Rectal smooth muscle tissue (tissue), 1 donor: ENCODE measurements around the gene PFDN2.

Experiments used
- H3K27ac ChIP-seq: one replicate; pipeline ENCODE4 v1.7.0; 2013; ENCODE audit warnings: low read depth, low read length, inconsistent platforms
- H3K27me3 ChIP-seq: one replicate; pipeline ENCODE4 v1.7.0; 2013; ENCODE audit warnings: low read length; ENCODE audit not compliant: control insufficient read depth, insufficient read depth
- H3K36me3 ChIP-seq: one replicate; pipeline ENCODE4 v1.7.0; 2013; ENCODE audit warnings: low read length; ENCODE audit not compliant: control insufficient read depth, insufficient read depth
- H3K4me1 ChIP-seq: one replicate; pipeline ENCODE4 v1.7.0; 2013; ENCODE audit warnings: low read length; ENCODE audit not compliant: control insufficient read depth, insufficient read depth
- H3K4me3 ChIP-seq: one replicate; pipeline ENCODE4 v1.7.0; 2013; ENCODE audit warnings: low read length
- H3K9ac ChIP-seq: one replicate; pipeline ENCODE4 v1.7.0; 2013; ENCODE audit warnings: low read length

The PFDN2 gene

GRCh38 chr1:161117759-161118581 is at the start of gene PFDN2, which contains the start of gene NIT1:
PFDN2 (minus strand) TSS chr1:161118037; CDS start chr1:161118026, 11 bp downstream.
NIT1 (plus strand) TSS chr1:161118105; CDS start chr1:161118177, 72 bp downstream.
- H3K4me3 ChIP-seq = peak within 1 kb of the TSS; percentile 91
- no peaks in the 10 kb centered on the region for H3K27me3 ChIP-seq
- H3K4me1 ChIP-seq = peaks cover 15% of the 10 kb centered on the region
- H3K9ac ChIP-seq = peak within 1 kb of the TSS; percentile 93
- H3K36me3 ChIP-seq = peaks cover 22% of the 10 kb centered on the region
- peak within 1 kb of the TSS; percentile 94 for H3K27ac ChIP-seq

- Histone ChIP-seq H3K27me3 (no peaks in the 10 kb centered on the region), H3K4me1 (peaks cover 5% of the 10 kb centered on the region), H3K9ac (peak overlapping the region; percentile 72), H3K27ac (peak overlapping the region; percentile 65), H3K36me3 (peaks cover 21% of the 10 kb centered on the region), H3K4me3 (peak overlapping the region; percentile 95)
Observed at GRCh38 chr1:161166669-161167548, 49.1 kb upstream of the PFDN2 start.

GRCh38 chr1:161165742-161166668 is 48.2 kb upstream of the PFDN2 start, which contains the start of gene PPOX:
PPOX (plus strand) TSS chr1:161166426; CDS start chr1:161166848, 422 bp downstream.
- peaks cover 20% of the 10 kb centered on the region for H3K36me3 ChIP-seq

GRCh38 chr1:161164901-161165610 is 47.2 kb upstream of the PFDN2 start:
- H3K36me3 ChIP-seq = peaks cover 11% of the 10 kb centered on the region
- no peak overlapping the region for H3K9ac ChIP-seq
- H3K27ac ChIP-seq = peak overlapping the region; percentile 87
- H3K4me3 ChIP-seq = peak overlapping the region; percentile 83
- no peaks in the 10 kb centered on the region for H3K27me3 ChIP-seq
- H3K4me1 ChIP-seq = peaks cover 8% of the 10 kb centered on the region

More at GRCh38 chr1:161165742-161166668, 48.2 kb upstream of the PFDN2 start, which contains the start of gene PPOX:
- Histone ChIP-seq H3K27ac (peak within 1 kb of the TSS; percentile 87), H3K4me3 (peak within 1 kb of the TSS; percentile 95), H3K9ac (peak within 1 kb of the TSS; percentile 72), H3K27me3 (no peaks in the 10 kb centered on the region), H3K4me1 (peaks cover 5% of the 10 kb centered on the region)

GRCh38 chr1:161163793-161164192 is 46.0 kb upstream of the PFDN2 start:
- no peak overlapping the region for H3K27ac ChIP-seq
- H3K4me3 ChIP-seq = no peak overlapping the region
- H3K27me3 ChIP-seq = no peaks in the 10 kb centered on the region
- H3K9ac ChIP-seq = no peak overlapping the region
- peaks cover 13% of the 10 kb centered on the region for H3K4me1 ChIP-seq
- H3K36me3 ChIP-seq = peaks cover 6% of the 10 kb centered on the region

GRCh38 chr1:161162806-161163205 is 45.0 kb upstream of the PFDN2 start:
- Histone ChIP-seq H3K27me3 (no peaks in the 10 kb centered on the region), H3K9ac (no peak overlapping the region), H3K4me3 (no peak overlapping the region), H3K36me3 (peaks cover 6% of the 10 kb centered on the region), H3K4me1 (peaks cover 15% of the 10 kb centered on the region), H3K27ac (no peak overlapping the region)

- Histone ChIP-seq H3K9ac (no peak overlapping the region), H3K36me3 (peaks cover 6% of the 10 kb centered on the region), H3K27ac (no peak overlapping the region), H3K27me3 (no peaks in the 10 kb centered on the region), H3K4me1 (peaks cover 13% of the 10 kb centered on the region), H3K4me3 (no peak overlapping the region)
Observed at GRCh38 chr1:161162052-161162451, 44.2 kb upstream of the PFDN2 start.

GRCh38 chr1:161161652-161162051 is 43.8 kb upstream of the PFDN2 start:
- Histone ChIP-seq H3K4me1 (peaks cover 10% of the 10 kb centered on the region), H3K27me3 (no peaks in the 10 kb centered on the region), H3K36me3 (peaks cover 6% of the 10 kb centered on the region), H3K9ac (no peak overlapping the region), H3K4me3 (no peak overlapping the region), H3K27ac (no peak overlapping the region)

- Histone ChIP-seq H3K27ac (no peak overlapping the region), H3K9ac (no peak overlapping the region), H3K4me1 (peaks cover 10% of the 10 kb centered on the region), H3K36me3 (peaks cover 6% of the 10 kb centered on the region), H3K4me3 (no peak overlapping the region), H3K27me3 (no peaks in the 10 kb centered on the region)
Observed at GRCh38 chr1:161160671-161161145, 42.9 kb upstream of the PFDN2 start.

- peaks cover 10% of the 10 kb centered on the region for H3K4me1 ChIP-seq
- peak overlapping the region; percentile 85 for H3K9ac ChIP-seq
- peak overlapping the region; percentile 92 for H3K4me3 ChIP-seq
- H3K36me3 ChIP-seq = peaks cover 6% of the 10 kb centered on the region
- H3K27ac ChIP-seq = peak overlapping the region; percentile 85
- H3K27me3 ChIP-seq = no peaks in the 10 kb centered on the region
Observed at GRCh38 chr1:161159913-161160243, 42.0 kb upstream of the PFDN2 start.
